ENCODE measurements around the gene BTG4. TPM values are rescaled to one million over a fixed set of nuclear protein-coding genes. Genes with fewer than 3 reads are reported as not detected.

BTG4 gene
- polyA plus RNA-seq, 3 donors: not detected

GRCh38 chr11:111447931-111448330 lies 64.3 kb downstream of the BTG4 start:
- Mint-ChIP-seq H3K27me3 (ENCODE audit: low read depth in 3 of 3) (peaks cover 3 to 4% (median 4%) of the 10 kb centered on the region in 3 donors), H3K9me3 (peaks cover 0 to 1% (median 0%) of the 10 kb centered on the region in 7 donors), H3K27ac (no peak overlapping the region), H3K36me3 (no peaks in the 10 kb centered on the region), H3K4me1 (peaks cover 14% of the 10 kb centered on the region), H3K4me3 (no peak overlapping the region)
- TF ChIP-seq, protein P1, sequence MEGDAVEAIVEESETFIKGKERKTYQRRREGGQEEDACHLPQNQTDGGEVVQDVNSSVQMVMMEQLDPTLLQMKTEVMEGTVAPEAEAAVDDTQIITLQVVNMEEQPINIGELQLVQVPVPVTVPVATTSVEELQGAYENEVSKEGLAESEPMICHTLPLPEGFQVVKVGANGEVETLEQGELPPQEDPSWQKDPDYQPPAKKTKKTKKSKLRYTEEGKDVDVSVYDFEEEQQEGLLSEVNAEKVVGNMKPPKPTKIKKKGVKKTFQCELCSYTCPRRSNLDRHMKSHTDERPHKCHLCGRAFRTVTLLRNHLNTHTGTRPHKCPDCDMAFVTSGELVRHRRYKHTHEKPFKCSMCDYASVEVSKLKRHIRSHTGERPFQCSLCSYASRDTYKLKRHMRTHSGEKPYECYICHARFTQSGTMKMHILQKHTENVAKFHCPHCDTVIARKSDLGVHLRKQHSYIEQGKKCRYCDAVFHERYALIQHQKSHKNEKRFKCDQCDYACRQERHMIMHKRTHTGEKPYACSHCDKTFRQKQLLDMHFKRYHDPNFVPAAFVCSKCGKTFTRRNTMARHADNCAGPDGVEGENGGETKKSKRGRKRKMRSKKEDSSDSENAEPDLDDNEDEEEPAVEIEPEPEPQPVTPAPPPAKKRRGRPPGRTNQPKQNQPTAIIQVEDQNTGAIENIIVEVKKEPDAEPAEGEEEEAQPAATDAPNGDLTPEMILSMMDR (IDR thresholded peaks at IDR 0.05): no peak
- DNase-seq: no peak
- Histone ChIP-seq H3K4me3 (replicated peaks in 1 of 3; ENCODE audit: low read depth in 2 of 3, low read length in 3 of 3) (no peak overlapping the region), H3K4me1 (ENCODE audit: control insufficient read depth in 1 of 2, insufficient read depth in 2 of 2, low read length in 2 of 2) (peaks cover 4 to 11% of the 10 kb centered on the region in 2 donors), H2AFZ (ENCODE audit: insufficient read depth, low read depth, low read length, poor library complexity, severe bottlenecking) (no peak overlapping the region), H3K9ac (ENCODE audit: insufficient read depth, low read length, poor library complexity, severe bottlenecking) (no peak overlapping the region), H3K27me3 (ENCODE audit: control insufficient read depth in 2 of 2, insufficient read depth in 2 of 2, low read length in 2 of 2) (no peaks in the 10 kb centered on the region), H3K79me2 (ENCODE audit: insufficient read depth, low read length) (no peaks in the 10 kb centered on the region), H3K36me3 (replicated peaks in 1 of 2; ENCODE audit: control insufficient read depth in 1 of 2, insufficient read depth in 2 of 2, low read length in 2 of 2) (no peaks in the 10 kb centered on the region), H4K20me1 (ENCODE audit: insufficient read depth, low read length) (no peaks in the 10 kb centered on the region), H3K4me2 (replicated peaks; ENCODE audit: extremely low read depth, low read length, poor library complexity, severe bottlenecking) (no peak overlapping the region), H3K9me3 (replicated peaks in 1 of 2; ENCODE audit: control insufficient read depth in 1 of 2, insufficient read depth in 1 of 2, low read length in 2 of 2) (no peaks in the 10 kb centered on the region), H3K27ac (ENCODE audit: low read depth in 1 of 2, low read length in 2 of 2) (no peak overlapping the region)
- intact Hi-C loops (cut with micrococcal nuclease): loop anchor here (5.0 kb wide), 1 partner anchor 166 kb away; no protein-coding TSS in a partner anchor
- 97% methylated on average over 5 of the region's 5 CpGs for WGBS (ENCODE audit: insufficient coverage)

DNA sequence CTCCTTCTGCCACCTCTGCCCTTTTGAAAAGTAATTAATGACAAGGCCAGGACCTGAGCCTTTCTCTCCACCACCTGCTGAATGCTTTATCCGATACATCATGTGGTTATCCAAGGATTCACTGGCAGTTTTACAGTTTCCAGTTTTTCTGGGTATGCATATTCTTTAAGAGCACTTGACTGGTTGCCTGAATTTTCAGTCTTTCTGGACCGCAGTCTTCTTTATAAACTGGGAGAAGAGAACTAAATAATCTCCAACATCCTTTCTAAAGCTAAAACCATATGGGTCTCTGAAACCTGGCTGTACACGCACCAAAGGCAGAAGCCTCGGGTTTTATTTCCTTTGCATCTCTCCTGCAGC lies 65.1 kb downstream of the BTG4 start:
- no peak overlapping the region for H3K4me3 ChIP-seq (replicated peaks in 1 of 3; ENCODE audit: low read depth in 2 of 3, low read length in 3 of 3)
- peaks cover 0 to 1% (median 0%) of the 10 kb centered on the region in 7 donors for H3K9me3 Mint-ChIP-seq
- TF ChIP-seq, protein P1 (IDR thresholded peaks at IDR 0.05): no peak
- H3K27me3 Mint-ChIP-seq (ENCODE audit: low read depth in 3 of 3): peaks cover 2 to 3% (median 3%) of the 10 kb centered on the region in 3 donors
- peaks cover 4 to 11% of the 10 kb centered on the region in 2 donors for H3K4me1 ChIP-seq (ENCODE audit: control insufficient read depth in 1 of 2, insufficient read depth in 2 of 2, low read length in 2 of 2)
- DNase-seq: no peak
- no peaks in the 10 kb centered on the region for H3K9me3 ChIP-seq (replicated peaks in 1 of 2; ENCODE audit: control insufficient read depth in 1 of 2, insufficient read depth in 1 of 2, low read length in 2 of 2)
- intact Hi-C loops (cut with micrococcal nuclease): loop anchor here (5.0 kb wide), 1 partner anchor 165 kb away; no protein-coding TSS in a partner anchor
- H3K27me3 ChIP-seq (ENCODE audit: control insufficient read depth in 2 of 2, insufficient read depth in 2 of 2, low read length in 2 of 2): no peaks in the 10 kb centered on the region
- no peaks in the 10 kb centered on the region for H4K20me1 ChIP-seq (ENCODE audit: insufficient read depth, low read length)
- H2AFZ ChIP-seq (ENCODE audit: insufficient read depth, low read depth, low read length, poor library complexity, severe bottlenecking): no peak overlapping the region
- no peaks in the 10 kb centered on the region for H3K36me3 Mint-ChIP-seq
- no peak overlapping the region for H3K9ac ChIP-seq (ENCODE audit: insufficient read depth, low read length, poor library complexity, severe bottlenecking)
- no peak overlapping the region for H3K27ac ChIP-seq (ENCODE audit: low read depth in 1 of 2, low read length in 2 of 2)
- H3K27ac Mint-ChIP-seq: peak overlapping the region in 1 of 7 donors; percentile 30
- no peaks in the 10 kb centered on the region for H3K36me3 ChIP-seq (replicated peaks in 1 of 2; ENCODE audit: control insufficient read depth in 1 of 2, insufficient read depth in 2 of 2, low read length in 2 of 2)
- H3K4me1 Mint-ChIP-seq: peaks cover 14% of the 10 kb centered on the region
- no peak overlapping the region for H3K4me3 Mint-ChIP-seq
- WGBS (ENCODE audit: insufficient coverage): 50% methylated on average over 2 of the region's 4 CpGs
- H3K79me2 ChIP-seq (ENCODE audit: insufficient read depth, low read length): no peaks in the 10 kb centered on the region
- no peak overlapping the region for H3K4me2 ChIP-seq (replicated peaks; ENCODE audit: extremely low read depth, low read length, poor library complexity, severe bottlenecking)
